H1 (cell line): ENCODE data around the gene NAA38. TPM values are rescaled to one million over a fixed set of nuclear protein-coding genes. Genes with fewer than 3 reads are reported as not detected.

Experiments
- CTCF ChIA-PET: fragments of 300-600 bp; sonication (Branson Sonifier 250); formaldehyde crosslinking; loops from one replicate; lab custom pipeline; 2021; ENCODE audit not compliant: partially characterized antibody; lab: Charles Lee
- POLR2A ChIA-PET: fragments of 300-600 bp; sonication (Branson Sonifier 250); formaldehyde crosslinking; loops from one replicate; lab custom pipeline; 2021; ENCODE audit warnings: inconsistent platforms; ENCODE audit not compliant: partially characterized antibody; lab: Charles Lee
- DNase-seq, 2 experiments: peaks; one replicate each; pipeline versions ENCODE4 v3.0.0 to v3.0.0-alpha.2; 2010 to 2022; ENCODE audit warnings: low spot score in 2 of 2, low read depth in 1 of 2, mixed read lengths in 1 of 2
- FAIRE-seq: peaks from 2 replicates; lab custom pipeline; 2011; peaks lifted over from hg19 to GRCh38; lab: Jason Lieb, UNC
- H2AFZ ChIP-seq: 2 replicates; pipeline ENCODE4 v1.8.1; 2012; ENCODE audit warnings: low read length, inconsistent platforms
- H2AK5ac ChIP-seq: 2 replicates; pipeline ENCODE4 v1.6.1; 2013; ENCODE audit warnings: low read depth, low read length
- H2BK120ac ChIP-seq: replicated peaks from 2 replicates; pipeline ENCODE3; 2013; ENCODE audit warnings: low read depth, low read length, inconsistent platforms
- H2BK12ac ChIP-seq: 2 replicates; pipeline ENCODE4 v1.6.1; 2013; ENCODE audit warnings: low read depth, low read length
- H2BK15ac ChIP-seq: 2 replicates; pipeline ENCODE4 v1.6.1; 2013; ENCODE audit warnings: low read length
- H2BK20ac ChIP-seq: 2 replicates; pipeline ENCODE4 v1.6.1; 2013; ENCODE audit warnings: low read length
- H2BK5ac ChIP-seq: 2 replicates; pipeline ENCODE4 v1.6.1; 2013; ENCODE audit warnings: low read depth, low read length
- H3K14ac ChIP-seq: 2 replicates; pipeline ENCODE4 v1.6.1; 2013; ENCODE audit warnings: inconsistent platforms; ENCODE audit not compliant: insufficient read length
- H3K18ac ChIP-seq: 2 replicates; pipeline ENCODE4 v1.6.1; 2013; ENCODE audit warnings: low read length; ENCODE audit errors: extremely low read depth
- H3K23ac ChIP-seq: 2 replicates; pipeline ENCODE4 v1.6.1; 2013; ENCODE audit warnings: inconsistent platforms; ENCODE audit not compliant: insufficient read length
- H3K23me2 ChIP-seq: 2 replicates; pipeline ENCODE4 v1.6.1; 2013; ENCODE audit warnings: low read depth, low read length
- H3K27ac ChIP-seq: 2 replicates; pipeline ENCODE4 v1.6.1; 2011; ENCODE audit warnings: low read depth, low read length, inconsistent platforms
- H3K27me3 ChIP-seq, 4 experiments: replicated peaks in 1 of 4; 1 replicate in 1 of 4; 2 replicates in 3 of 4; pipeline versions ENCODE4 v1.6.1 to v1.8.1; 2011 to 2013; ENCODE audit warnings: low read length in 3 of 4, mild to moderate bottlenecking in 3 of 4, inconsistent platforms in 2 of 4, mixed read lengths in 2 of 4, moderate library complexity in 1 of 4; ENCODE audit not compliant: control insufficient read depth in 3 of 4, insufficient read depth in 3 of 4; ENCODE audit errors: extremely low read depth in 1 of 4
- H3K36me3 ChIP-seq, 4 experiments: 2 replicates each; pipeline versions ENCODE4 v1.6.1 to v1.8.1; 2011 to 2013; ENCODE audit warnings: mild to moderate bottlenecking in 4 of 4, low read length in 3 of 4, moderate library complexity in 2 of 4, control low read depth in 1 of 4, inconsistent platforms in 1 of 4; ENCODE audit not compliant: insufficient read depth in 4 of 4, control insufficient read depth in 2 of 4
- H3K4ac ChIP-seq: replicated peaks from 2 replicates; pipeline ENCODE3; 2013; ENCODE audit warnings: low read length, low read depth, mixed read lengths, inconsistent platforms; ENCODE audit not compliant: insufficient read length
- H3K4me1 ChIP-seq, 4 experiments: replicated peaks in 1 of 4; 1 replicate in 1 of 4; 2 replicates in 3 of 4; pipeline versions ENCODE4 v1.6.1 to v1.8.1; 2011 to 2013; ENCODE audit warnings: low read length in 3 of 4, inconsistent platforms in 2 of 4, mixed read lengths in 1 of 4; ENCODE audit not compliant: insufficient read depth in 4 of 4, control insufficient read depth in 3 of 4
- H3K4me2 ChIP-seq, 2 experiments: 2 replicates each; pipeline versions ENCODE4 v1.6.1 to v1.8.1; 2011 to 2013; ENCODE audit warnings: low read depth in 2 of 2, low read length in 2 of 2, control low read depth in 1 of 2, inconsistent platforms in 1 of 2, mild to moderate bottlenecking in 1 of 2; ENCODE audit not compliant: insufficient read depth in 1 of 2
- H3K4me3 ChIP-seq, 4 experiments: fragments of 200-600, 300-600 bp in 1 of 4; sonication (generic), shearing (Covaris generic), sonication (Bioruptor Twin) in 1 of 4; 2 replicates each; pipeline versions ENCODE4 v1.5.1 to v1.8.1; 2011 to 2016; ENCODE audit warnings: low read length in 4 of 4, low read depth in 3 of 4, control low read depth in 2 of 4, inconsistent platforms in 2 of 4, mild to moderate bottlenecking in 2 of 4, mixed read lengths in 1 of 4, moderate library complexity in 1 of 4; ENCODE audit not compliant: insufficient read depth in 2 of 4; ENCODE audit errors: extremely low read depth in 1 of 4
- H3K56ac ChIP-seq: replicated peaks from 2 replicates; pipeline ENCODE3; 2013; ENCODE audit warnings: low read depth, mild to moderate bottlenecking, mixed read lengths, low read length, inconsistent platforms; ENCODE audit not compliant: insufficient read length
- H3K79me1 ChIP-seq: 2 replicates; pipeline ENCODE4 v1.6.1; 2013; ENCODE audit warnings: low read depth, low read length, control low read depth
- H3K79me2 ChIP-seq, 2 experiments: 2 replicates each; pipeline versions ENCODE4 v1.6.1 to v1.8.1; 2012 to 2013; ENCODE audit warnings: low read length in 2 of 2, mild to moderate bottlenecking in 2 of 2, inconsistent platforms in 1 of 2; ENCODE audit not compliant: insufficient read depth in 2 of 2, control insufficient read depth in 1 of 2
- H3K9ac ChIP-seq, 4 experiments: replicated peaks in 1 of 4; 1 replicate in 1 of 4; 2 replicates in 3 of 4; pipeline versions ENCODE4 v1.6.1 to v1.8.1; 2011 to 2013; ENCODE audit warnings: low read depth in 3 of 4, low read length in 3 of 4, control low read depth in 2 of 4, mild to moderate bottlenecking in 2 of 4, moderate library complexity in 2 of 4, inconsistent platforms in 1 of 4; ENCODE audit errors: extremely low read depth in 1 of 4
- H3K9me3 ChIP-seq, 2 experiments: 2 replicates each; pipeline versions ENCODE4 v1.6.1 to v1.8.1; 2012 to 2013; ENCODE audit warnings: mild to moderate bottlenecking in 2 of 2, moderate library complexity in 2 of 2, control low read depth in 1 of 2, inconsistent platforms in 1 of 2, low read depth in 1 of 2, low read length in 1 of 2, mixed read lengths in 1 of 2; ENCODE audit not compliant: insufficient read depth in 2 of 2
- H4K20me1 ChIP-seq, 2 experiments: replicated peaks in 1 of 2; 2 replicates each; pipeline versions ENCODE3 to v1.8.1; 2011 to 2013; ENCODE audit warnings: inconsistent platforms in 2 of 2, low read length in 2 of 2, mild to moderate bottlenecking in 1 of 2; ENCODE audit not compliant: insufficient read depth in 2 of 2, control insufficient read depth in 1 of 2
- H4K5ac ChIP-seq: 2 replicates; pipeline ENCODE4 v1.6.1; 2013; ENCODE audit warnings: low read length, low read depth, mixed read lengths, inconsistent platforms; ENCODE audit not compliant: insufficient read length
- H4K8ac ChIP-seq: 2 replicates; pipeline ENCODE4 v1.8.0; 2013; ENCODE audit warnings: mild to moderate bottlenecking, moderate library complexity, low read length, inconsistent platforms; ENCODE audit not compliant: insufficient read depth; ENCODE audit errors: extremely low read depth
- H4K91ac ChIP-seq: replicated peaks from 2 replicates; pipeline ENCODE3; 2013; ENCODE audit warnings: low read length, mixed read lengths, inconsistent platforms; ENCODE audit not compliant: insufficient read length
- BACH1 ChIP-seq: IDR thresholded peaks from 2 replicates; pipeline ENCODE4 v1.6.1; 2012; ENCODE audit warnings: low read length, improper control_type of control experiment
- CREB1 ChIP-seq: IDR thresholded peaks from 2 replicates; pipeline ENCODE4 v1.6.1; 2012; ENCODE audit warnings: inconsistent platforms
- GABPA ChIP-seq: IDR thresholded peaks from 2 replicates; pipeline ENCODE4 v1.6.1; 2011; ENCODE audit warnings: mild to moderate bottlenecking, low read length, moderate library complexity, borderline replicate concordance; ENCODE audit not compliant: insufficient read depth
- JUND ChIP-seq: IDR thresholded peaks from 2 replicates; pipeline ENCODE4 v1.6.1; 2011; ENCODE audit warnings: mild to moderate bottlenecking, improper control_type of control experiment, low read length
- NANOG ChIP-seq: IDR thresholded peaks from 2 replicates; pipeline ENCODE4 v1.6.1; 2011; ENCODE audit warnings: low read length, low read depth, mild to moderate bottlenecking, inconsistent platforms; ENCODE audit not compliant: insufficient read depth, poor library complexity, severe bottlenecking
- SIN3A ChIP-seq, 2 experiments: IDR thresholded peaks in 1 of 2; conservative IDR thresholded peaks in 1 of 2; 2 replicates each; pipeline ENCODE4 v1.6.1; 2011 to 2012; ENCODE audit warnings: low read length in 2 of 2, improper control_type of control experiment in 1 of 2, low read depth in 1 of 2, mild to moderate bottlenecking in 1 of 2
- SP4 ChIP-seq: IDR thresholded peaks from 2 replicates; pipeline ENCODE4 v1.6.1; 2012; ENCODE audit warnings: low read length, inconsistent platforms
- YY1 ChIP-seq: IDR thresholded peaks from 2 replicates; pipeline ENCODE4 v1.6.1; 2011; ENCODE audit warnings: low read depth, mild to moderate bottlenecking, low read length
- WGBS, 2 experiments: shearing (Covaris generic) in 1 of 2; methylation state at CpG; one replicate each; pipeline versions ENCODE4 v1.1.6 to v1.1.7; 2013 to 2015; ENCODE audit warnings: low lambda C conversion rate in 2 of 2, mixed read lengths in 2 of 2, inconsistent platforms in 1 of 2, low coverage in 1 of 2, missing lambda C conversion rate in 1 of 2; ENCODE audit not compliant: insufficient replicate concordance in 2 of 2, insufficient coverage in 1 of 2, insufficient read length in 1 of 2; ENCODE audit errors: extremely low coverage in 1 of 2, missing lambda C conversion rate in 1 of 2; 5-methylcytosine and 5-hydroxymethylcytosine counted together
- polyA plus RNA-seq, 7 experiments: library from polyadenylated mRNA; depleted of rRNA in 3 of 7; stranded (reverse) in 5 of 7; unstranded in 2 of 7; fragments of >200 nt in 5 of 7; fragments of 200-250 nt in 2 of 7; gene quantifications; 1 replicate in 5 of 7; 2 replicates in 1 of 7; 4 replicates in 1 of 7; pipeline versions ENCODE4 v1.2.1 to v1.2.3, GENCODE V29; 2011 to 2013; ENCODE audit warnings: missing spikeins in 2 of 7, mixed read lengths in 2 of 7
- total RNA-seq: library from RNA; stranded (reverse); fragmentation: NEBNext Ultra II Directional; extraction: Animal tissue kit (Norgen Biotek cat#: 25700); gene quantifications from 2 replicates; pipeline ENCODE4 v1.2.1, GENCODE V29; 2021
- TF ChIP-seq, protein P1 (sequence below): IDR thresholded peaks from 2 replicates; pipeline ENCODE4 v1.6.1; 2011; ENCODE audit warnings: low read depth, mild to moderate bottlenecking, low read length; ENCODE audit not compliant: insufficient read depth
- TF ChIP-seq, protein P2 (sequence below), 3 experiments: IDR thresholded peaks; 1 replicate in 2 of 3; 2 replicates in 1 of 3; pipeline versions ENCODE4 v1.5.1 to v1.6.1; 2011; ENCODE audit warnings: low read length in 3 of 3, mild to moderate bottlenecking in 3 of 3, inconsistent platforms in 2 of 3, low read depth in 1 of 3, moderate library complexity in 1 of 3; ENCODE audit not compliant: insufficient read depth in 1 of 3; ENCODE audit errors: control extremely low read depth in 1 of 3

NAA38 gene
- total and polyA plus RNA-seq, 2 of the 8 experiments (the other 6 are each of a cell fraction or from before 2014, with no cell fraction given) = 30.2 to 109 TPM

GRCh38 chr17:7858522-7858810, 1.1 kb upstream of the NAA38 start:
- Histone ChIP-seq H3K79me1 (no peaks in the 10 kb centered on the region), H4K8ac (no peak overlapping the region), H3K27ac (no peak overlapping the region), H3K79me2 (peaks cover 0 to 5% of the 10 kb centered on the region in 2 experiments; a peak in 1 of 4 replicates), H3K27me3 (peaks cover 16 to 35% (median 31%) of the 10 kb centered on the region in 4 experiments), H3K14ac (no peak overlapping the region), H3K4me2 (peak overlapping the region; percentile 74 to 97), H2BK12ac (no peak overlapping the region), H3K4me1 (peaks cover 0 to 22% (median 18%) of the 10 kb centered on the region in 4 experiments; a peak in 6 of 7 replicates), H3K18ac (no peak overlapping the region; the same call in 1 of the 2 replicates), H3K23me2 (peaks cover 20% of the 10 kb centered on the region), H4K20me1 (peaks cover 0 to 8% of the 10 kb centered on the region in 2 experiments), H3K36me3 (no peaks in the 10 kb centered on the region), H2BK5ac (no peak overlapping the region), H2BK120ac (no peak overlapping the region), H2AFZ (0 out of 2 replicates have a peak overlapping the region, but pooled peaks have one; percentile 59), H3K23ac (no peak overlapping the region), H3K4me3 (peak overlapping the region; percentile 70 to 86 (median 80)), H2BK20ac (no peak overlapping the region), H3K4ac (no peak overlapping the region), H3K9ac (peak overlapping the region in 3 of 4 experiments; percentile 79 to 95 (median 93); a peak in 6 of 7 replicates), H4K91ac (no peak overlapping the region), H3K9me3 (no peaks in the 10 kb centered on the region), H4K5ac (no peak overlapping the region), H3K56ac (no peak overlapping the region), H2AK5ac (no peak overlapping the region), H2BK15ac (no peak overlapping the region)
- WGBS, 2 experiments = 7% methylated on average over 20 of the region's 20 CpGs; no CpG with 5 or more reads in 1 of the 2 experiments
- FAIRE-seq = peak; percentile 42
- CTCF ChIA-PET = interaction anchor here (0.9 to 1.6 kb wide), 4 partner anchors 12 to 158 kb away, joined by 3 to 6 read pairs (median 3); no protein-coding TSS in a partner anchor
- no peak for DNase-seq
- POLR2A ChIA-PET = interaction anchor here (0.9 to 1.7 kb wide), 4 partner anchors 14 to 171 kb away, joined by 3 to 5 read pairs (median 3); partner anchors contain the start of gene TP53
- TF ChIP-seq NANOG (no peak), SP4 (no peak), SIN3A (conservative IDR thresholded peaks at IDR 0.05 in 1 of 2, IDR thresholded peaks at IDR 0.05 in 1 of 2; ENCODE audit: low read depth in 1 of 2, low read length in 2 of 2) (no peak), JUND (no peak), GABPA (no peak), YY1 (peak; percentile 64; the same call in 1 of the 2 replicates), CREB1 (no peak), BACH1 (no peak)
- TF ChIP-seq, protein P1, sequence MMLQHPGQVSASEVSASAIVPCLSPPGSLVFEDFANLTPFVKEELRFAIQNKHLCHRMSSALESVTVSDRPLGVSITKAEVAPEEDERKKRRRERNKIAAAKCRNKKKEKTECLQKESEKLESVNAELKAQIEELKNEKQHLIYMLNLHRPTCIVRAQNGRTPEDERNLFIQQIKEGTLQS = no peak
- TF ChIP-seq, protein P2, sequence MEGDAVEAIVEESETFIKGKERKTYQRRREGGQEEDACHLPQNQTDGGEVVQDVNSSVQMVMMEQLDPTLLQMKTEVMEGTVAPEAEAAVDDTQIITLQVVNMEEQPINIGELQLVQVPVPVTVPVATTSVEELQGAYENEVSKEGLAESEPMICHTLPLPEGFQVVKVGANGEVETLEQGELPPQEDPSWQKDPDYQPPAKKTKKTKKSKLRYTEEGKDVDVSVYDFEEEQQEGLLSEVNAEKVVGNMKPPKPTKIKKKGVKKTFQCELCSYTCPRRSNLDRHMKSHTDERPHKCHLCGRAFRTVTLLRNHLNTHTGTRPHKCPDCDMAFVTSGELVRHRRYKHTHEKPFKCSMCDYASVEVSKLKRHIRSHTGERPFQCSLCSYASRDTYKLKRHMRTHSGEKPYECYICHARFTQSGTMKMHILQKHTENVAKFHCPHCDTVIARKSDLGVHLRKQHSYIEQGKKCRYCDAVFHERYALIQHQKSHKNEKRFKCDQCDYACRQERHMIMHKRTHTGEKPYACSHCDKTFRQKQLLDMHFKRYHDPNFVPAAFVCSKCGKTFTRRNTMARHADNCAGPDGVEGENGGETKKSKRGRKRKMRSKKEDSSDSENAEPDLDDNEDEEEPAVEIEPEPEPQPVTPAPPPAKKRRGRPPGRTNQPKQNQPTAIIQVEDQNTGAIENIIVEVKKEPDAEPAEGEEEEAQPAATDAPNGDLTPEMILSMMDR (IDR thresholded peaks at IDR 0.05; ENCODE audit: control extremely low read depth in 1 of 3, insufficient read depth in 1 of 3, low read depth in 1 of 3, low read length in 3 of 3) = peak in 2 of 3 experiments; percentile 33 to 45; a peak in 3 of 4 replicates
